ENCODE results near the gene CBR4. TPM values are rescaled to one million over a fixed set of nuclear protein-coding genes. Genes with fewer than 3 reads are reported as not detected.

CBR4 gene
- total and polyA plus RNA-seq, 11 donors: 8.7 to 26.5 (median 20.7) TPM

DNA sequence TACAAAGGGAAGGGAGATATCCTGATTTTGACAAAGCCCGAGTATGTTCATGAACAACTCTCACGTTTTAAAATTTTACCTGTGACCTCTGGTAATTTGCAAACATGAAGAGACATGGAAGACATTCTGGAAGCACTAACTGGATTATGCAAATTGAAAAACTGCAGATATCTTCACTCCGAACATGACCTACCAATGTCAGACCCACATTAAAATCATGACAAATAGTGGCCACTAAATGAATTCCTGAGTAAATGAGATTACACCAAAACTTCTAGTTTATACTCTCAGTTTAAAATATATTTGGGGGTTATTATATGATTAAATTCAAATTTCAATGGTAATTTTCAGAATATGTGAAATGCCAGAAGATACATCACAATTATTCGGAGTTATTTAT is 19.9 kb upstream of the CBR4 start:
- DNase-seq (no peak), ATAC-seq (no peak)
- Histone ChIP-seq H3K27ac (peak overlapping the region in 1 of 12 donors; percentile 35), H3K4me1 (peaks cover 0 to 2% (median 0%) of the 10 kb centered on the region in 12 donors), H3K27me3 (no peaks in the 10 kb centered on the region), H3K36me3 (no peaks in the 10 kb centered on the region), H3K4me3 (no peak overlapping the region), H3K9me3 (peaks cover 0 to 3% (median 0%) of the 10 kb centered on the region in 12 donors)
- TF ChIP-seq, protein P1, sequence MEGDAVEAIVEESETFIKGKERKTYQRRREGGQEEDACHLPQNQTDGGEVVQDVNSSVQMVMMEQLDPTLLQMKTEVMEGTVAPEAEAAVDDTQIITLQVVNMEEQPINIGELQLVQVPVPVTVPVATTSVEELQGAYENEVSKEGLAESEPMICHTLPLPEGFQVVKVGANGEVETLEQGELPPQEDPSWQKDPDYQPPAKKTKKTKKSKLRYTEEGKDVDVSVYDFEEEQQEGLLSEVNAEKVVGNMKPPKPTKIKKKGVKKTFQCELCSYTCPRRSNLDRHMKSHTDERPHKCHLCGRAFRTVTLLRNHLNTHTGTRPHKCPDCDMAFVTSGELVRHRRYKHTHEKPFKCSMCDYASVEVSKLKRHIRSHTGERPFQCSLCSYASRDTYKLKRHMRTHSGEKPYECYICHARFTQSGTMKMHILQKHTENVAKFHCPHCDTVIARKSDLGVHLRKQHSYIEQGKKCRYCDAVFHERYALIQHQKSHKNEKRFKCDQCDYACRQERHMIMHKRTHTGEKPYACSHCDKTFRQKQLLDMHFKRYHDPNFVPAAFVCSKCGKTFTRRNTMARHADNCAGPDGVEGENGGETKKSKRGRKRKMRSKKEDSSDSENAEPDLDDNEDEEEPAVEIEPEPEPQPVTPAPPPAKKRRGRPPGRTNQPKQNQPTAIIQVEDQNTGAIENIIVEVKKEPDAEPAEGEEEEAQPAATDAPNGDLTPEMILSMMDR (IDR thresholded peaks at IDR 0.05): no peak
- no peak for TF ChIP-seq POLR2A (IDR thresholded peaks at IDR 0.05)
- intact Hi-C loops (cut with DNase I): loop anchor here in 9 of 10 donors (5.0 to 10.0 kb wide), 9 partner anchors 95 to 535 kb away; partner anchors contain the start of gene SH3RF1 (in 4 of the 9)
- 77 to 88% (median 83%) methylated on average over 4 of the region's 4 CpGs for WGBS, 4 donors

- TF ChIP-seq, protein P1 (IDR thresholded peaks at IDR 0.05): no peak
- TF ChIP-seq POLR2A (IDR thresholded peaks at IDR 0.05): no peak
- Histone ChIP-seq H3K4me1 (peaks cover 0 to 4% (median 0%) of the 10 kb centered on the region in 12 donors), H3K27ac (no peak overlapping the region), H3K36me3 (no peaks in the 10 kb centered on the region), H3K27me3 (no peaks in the 10 kb centered on the region), H3K4me3 (no peak overlapping the region), H3K9me3 (peaks cover 0 to 3% (median 0%) of the 10 kb centered on the region in 12 donors)
- WGBS, 4 donors: 92 to 98% (median 96%) methylated on average over 3 of the region's 3 CpGs
- ATAC-seq (no peak), DNase-seq (no peak)
- intact Hi-C loops (cut with DNase I): loop anchor here in 9 of 10 donors (2.0 to 10.0 kb wide), 10 partner anchors 97 to 537 kb away; partner anchors contain the start of gene SH3RF1 (in 4 of the 9)
Measured at GRCh38 chr4:169027663-169028062, 17.6 kb upstream of the CBR4 start.

GRCh38 chr4:169025184-169025583 is 15.1 kb upstream of the CBR4 start:
- no peak overlapping the region for H3K27ac ChIP-seq
- no peaks in the 10 kb centered on the region for H3K27me3 ChIP-seq
- TF ChIP-seq, protein P1 (IDR thresholded peaks at IDR 0.05): no peak
- no peak for TF ChIP-seq POLR2A (IDR thresholded peaks at IDR 0.05)
- DNase-seq (no peak), ATAC-seq (no peak)
- H3K4me3 ChIP-seq: no peak overlapping the region
- peaks cover 0 to 3% (median 0%) of the 10 kb centered on the region in 12 donors for H3K9me3 ChIP-seq
- WGBS, 4 donors: 84 to 95% (median 90%) methylated on average over 1 of the region's 1 CpG
- no peaks in the 10 kb centered on the region for H3K36me3 ChIP-seq
- peaks cover 0 to 4% (median 0%) of the 10 kb centered on the region in 12 donors for H3K4me1 ChIP-seq
- intact Hi-C loops (cut with DNase I): loop anchor here (2.0 to 10.0 kb wide), 12 partner anchors 100 to 540 kb away; partner anchors contain the start of gene SH3RF1 (in 5 of the 10)

DNA sequence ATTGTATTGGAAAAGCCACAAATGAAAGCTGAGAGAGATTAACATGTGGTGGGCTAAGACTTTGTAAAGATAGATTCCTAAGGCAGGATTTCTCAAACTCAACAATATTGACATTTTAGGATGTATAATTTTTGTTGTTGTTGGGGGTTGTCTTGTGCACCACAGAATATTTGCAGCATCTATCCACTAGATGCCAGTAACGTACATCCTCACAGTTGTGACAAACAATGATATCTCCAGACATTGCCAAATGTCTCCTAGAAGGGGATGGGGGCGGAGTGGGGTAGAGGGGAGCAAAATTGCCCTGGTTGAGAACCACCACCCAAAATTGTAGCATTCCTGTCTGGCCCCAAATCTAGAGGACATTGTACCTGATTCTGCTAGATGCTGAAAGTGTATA is 14.7 kb upstream of the CBR4 start:
- no peak overlapping the region for H3K4me3 ChIP-seq
- peaks cover 0 to 4% (median 0%) of the 10 kb centered on the region in 12 donors for H3K4me1 ChIP-seq
- ATAC-seq: peak; percentile 58 to 87 (median 82)
- peak in 1 of 5 donors; percentile 17 for DNase-seq
- no peak for TF ChIP-seq POLR2A (IDR thresholded peaks at IDR 0.05)
- TF ChIP-seq, protein P1 (IDR thresholded peaks at IDR 0.05): peak; percentile 47 to 74 (median 68)
- peaks cover 0 to 3% (median 0%) of the 10 kb centered on the region in 12 donors for H3K9me3 ChIP-seq
- H3K27ac ChIP-seq: no peak overlapping the region
- WGBS, 4 donors: 0 to 23% (median 10%) methylated on average over 2 of the region's 2 CpGs
- no peaks in the 10 kb centered on the region for H3K36me3 ChIP-seq
- intact Hi-C loops (cut with DNase I): loop anchor here (2.0 to 10.0 kb wide), 12 partner anchors 100 to 540 kb away; partner anchors contain the start of gene SH3RF1 (in 6 of the 10)
- no peaks in the 10 kb centered on the region for H3K27me3 ChIP-seq

Data from heart left ventricle (tissue), 16 donors.